ENCODE data around the gene ZDHHC11. TPM values are rescaled to one million over a fixed set of nuclear protein-coding genes. Genes with fewer than 3 reads are reported as not detected.

The ZDHHC11 gene
- total and polyA plus RNA-seq, 2 of the 4 experiments (the other 2 are of a cell fraction) = 0.36 to 1.6 TPM

GRCh38 chr5:746258-746761 is 104.5 kb downstream of the ZDHHC11 start:
- no peak overlapping the region for H3K4me3 ChIP-seq (ENCODE audit: insufficient read depth, low read depth, low read length)
- H3K18ac ChIP-seq (ENCODE audit: low read depth, low read length) = no peak overlapping the region
- H4K20me1 ChIP-seq (ENCODE audit: insufficient read depth, low read length) = no peaks in the 10 kb centered on the region
- no peak overlapping the region for H2AFZ ChIP-seq (replicated peaks; ENCODE audit: low read length, poor library complexity)
- no peak overlapping the region for H4K5ac ChIP-seq (ENCODE audit: low read depth, low read length)
- no peak overlapping the region for H3K9ac ChIP-seq (ENCODE audit: low read depth, low read length)
- WGBS, 2 experiments (ENCODE audit: extremely low coverage in 2 of 2, insufficient read length in 1 of 2) = 30% methylated on average over 3 of the region's 11 CpGs; no CpG with 5 or more reads in 1 of the 2 experiments
- H3K23ac ChIP-seq (ENCODE audit: low read depth, low read length) = no peak overlapping the region
- H3K4ac ChIP-seq (ENCODE audit: low read depth, low read length) = no peak overlapping the region
- H2BK120ac ChIP-seq (ENCODE audit: low read depth, low read length) = no peak overlapping the region
- dilution Hi-C loops (cut with HindIII; ENCODE audit: low sequenced_read_pairs, unreplicated experiment) = no loop called here
- H3K56ac ChIP-seq (ENCODE audit: extremely low read depth, insufficient read depth, low read length) = no peak overlapping the region
- no peaks in the 10 kb centered on the region for H3K9me3 ChIP-seq (ENCODE audit: control insufficient read depth, insufficient read depth, low read length)
- H4K8ac ChIP-seq (ENCODE audit: low read depth in 2 of 2, low read length in 2 of 2) = no peak overlapping the region
- no peaks in the 10 kb centered on the region for H3K4me1 ChIP-seq (ENCODE audit: control insufficient read depth, insufficient read depth, low read length)
- no peaks in the 10 kb centered on the region for H3K79me1 ChIP-seq (ENCODE audit: low read depth in 1 of 2, low read length in 2 of 2)
- H3K36me3 ChIP-seq (ENCODE audit: control insufficient read depth, insufficient read depth, low read length) = no peaks in the 10 kb centered on the region
- H4K91ac ChIP-seq (ENCODE audit: insufficient read depth, low read depth, low read length) = no peak overlapping the region
- no peaks in the 10 kb centered on the region for H3K9me1 ChIP-seq (ENCODE audit: insufficient read depth, low read length)
- no peak overlapping the region for H3K27ac ChIP-seq (ENCODE audit: insufficient read depth, low read length)
- no peak overlapping the region for H2AK5ac ChIP-seq (ENCODE audit: low read depth, low read length)
- TF ChIP-seq MXI1 (IDR thresholded peaks at IDR 0.05; ENCODE audit: borderline replicate concordance, low read depth, low read length) (no peak), BHLHE40 (IDR thresholded peaks at IDR 0.05; ENCODE audit: low read depth, low read length) (no peak), FOS (IDR thresholded peaks at IDR 0.05; ENCODE audit: low read depth, low read length) (no peak), SMC3 (IDR thresholded peaks at IDR 0.05; ENCODE audit: low read depth, low read length) (no peak), MAFK (IDR thresholded peaks at IDR 0.05; ENCODE audit: low read depth, low read length) (no peak), MAZ (IDR thresholded peaks at IDR 0.05; ENCODE audit: borderline replicate concordance, low read depth, low read length) (no peak), CHD1 (IDR thresholded peaks at IDR 0.05; ENCODE audit: low read depth, low read length) (no peak), RCOR1 (IDR thresholded peaks at IDR 0.05; ENCODE audit: insufficient replicate concordance, low read length) (no peak), POLR2A (IDR thresholded peaks at IDR 0.05; ENCODE audit: low read depth, low read length) (no peak)
- no peak overlapping the region for H2BK20ac ChIP-seq (ENCODE audit: low read depth, low read length)
- in situ Hi-C loops (cut with MboI; ENCODE audit: low sequenced_read_pairs) = no loop called here
- H2BK5ac ChIP-seq (ENCODE audit: low read depth, low read length, poor library complexity, severe bottlenecking) = no peak overlapping the region
- peaks cover 1% of the 10 kb centered on the region; the same call in 1 of the 2 replicates for H3K27me3 ChIP-seq (ENCODE audit: control insufficient read depth, insufficient read depth, low read length)
- intact Hi-C loops (cut with micrococcal nuclease) = no loop called here
- DNase-seq (no peak), ATAC-seq (ENCODE audit: low read depth) (no peak)
- ChIA-PET POLR2A (ENCODE audit: unreplicated experiment) (no interaction called here), CTCF (no interaction called here)
- H3K4me2 ChIP-seq (ENCODE audit: low read depth, low read length) = no peak overlapping the region
- no TSS peak for BruUV-seq (replicated peaks)
- no peak overlapping the region for H2BK15ac ChIP-seq (ENCODE audit: low read depth, low read length)
- H3K14ac ChIP-seq (replicated peaks; ENCODE audit: low read depth, low read length) = no peak overlapping the region
- no peak overlapping the region for H2AK9ac ChIP-seq (replicated peaks; ENCODE audit: low read depth, low read length, poor library complexity)

Other genes starting within 250 kb of the ZDHHC11 start
- 2.8 and 2.9 TPM in 2 replicates for gene CEP72, start 238.6 kb downstream of the ZDHHC11 start, total RNA-seq (2012; rRNA removed)
- 4.3 and 5.2 TPM in 2 replicates for gene CEP72, start 238.6 kb downstream of the ZDHHC11 start, polyA plus RNA-seq (2012; rRNA removed)
- gene TPPP, start 157.6 kb downstream of the ZDHHC11 start, total RNA-seq (2012; rRNA removed) = under 0.01 TPM in 2 replicates
- 0.06 and 0.07 TPM in 2 replicates for gene TPPP, start 157.6 kb downstream of the ZDHHC11 start, polyA plus RNA-seq (2012; rRNA removed)
- gene ZDHHC11B, start 66.3 kb downstream of the ZDHHC11 start, total RNA-seq (2012; rRNA removed) = not detected in 2 replicates
- gene ZDHHC11B, start 66.3 kb downstream of the ZDHHC11 start, polyA plus RNA-seq (2012; rRNA removed) = 0.12 TPM in 1 of 2 replicates, not detected in the other
- gene BRD9, start 41.8 kb upstream of the ZDHHC11 start, total RNA-seq (2012; rRNA removed) = 40.0 and 43.4 TPM in 2 replicates
- 19.1 and 22.0 TPM in 2 replicates for gene BRD9, start 41.8 kb upstream of the ZDHHC11 start, polyA plus RNA-seq (2012; rRNA removed)
- gene TRIP13, start 41.9 kb upstream of the ZDHHC11 start, total RNA-seq (2012; rRNA removed) = 27.2 and 35.5 TPM in 2 replicates
- 16.3 and 17.1 TPM in 2 replicates for gene TRIP13, start 41.9 kb upstream of the ZDHHC11 start, polyA plus RNA-seq (2012; rRNA removed)
- gene NKD2, start 157.8 kb upstream of the ZDHHC11 start, total RNA-seq (2012; rRNA removed) = not detected in 2 replicates
- not detected in 2 replicates for gene NKD2, start 157.8 kb upstream of the ZDHHC11 start, polyA plus RNA-seq (2012; rRNA removed)